Spleen (tissue), 11 donors: ENCODE data around the gene ATE1. TPM values are rescaled to one million over a fixed set of nuclear protein-coding genes. Genes with fewer than 3 reads are reported as not detected.

ENCODE experiments used
- DNase-seq: peaks from one replicate; pipeline ENCODE4 v3.0.0-alpha.2; 2020
- H3K27ac ChIP-seq, 8 donors: fragments of 200-600 bp; sonication (generic) in 7 of 8; 1 replicate in 4 of 8; 2 replicates in 4 of 8; pipeline versions ENCODE4 v1.5.0 to v1.8.0; 2016 to 2021; ENCODE audit warnings: inconsistent platforms in 4 of 8, mild to moderate bottlenecking in 4 of 8, moderate library complexity in 1 of 8
- H3K27me3 ChIP-seq, 7 donors: fragments of 200-600 bp; sonication (generic) in 6 of 7; replicated peaks in 1 of 7; 1 replicate in 4 of 7; 2 replicates in 3 of 7; pipeline versions ENCODE4 v1.5.0 to v1.8.0; 2016 to 2021; ENCODE audit warnings: inconsistent platforms in 3 of 7, mild to moderate bottlenecking in 1 of 7
- H3K36me3 ChIP-seq, 6 donors: fragments of 200-600 bp; sonication (generic) in 5 of 6; 1 replicate in 4 of 6; 2 replicates in 2 of 6; pipeline versions ENCODE4 v1.5.0 to v1.8.0; 2016 to 2021; ENCODE audit warnings: inconsistent platforms in 2 of 6
- H3K4me1 ChIP-seq, 6 donors: fragments of 200-600 bp; sonication (generic) in 5 of 6; 1 replicate in 3 of 6; 2 replicates in 3 of 6; pipeline versions ENCODE4 v1.5.0 to v1.8.0; 2016 to 2021; ENCODE audit warnings: inconsistent platforms in 3 of 6
- H3K4me3 ChIP-seq, 8 donors: fragments of 200-600 bp; sonication (generic) in 7 of 8; 1 replicate in 4 of 8; 2 replicates in 4 of 8; pipeline versions ENCODE4 v1.5.0 to v1.8.0; 2016 to 2021; ENCODE audit warnings: inconsistent platforms in 4 of 8, mild to moderate bottlenecking in 4 of 8, moderate library complexity in 2 of 8
- H3K9me3 ChIP-seq, 8 donors: fragments of 200-600 bp; sonication (generic) in 7 of 8; 1 replicate in 4 of 8; 2 replicates in 4 of 8; pipeline versions ENCODE4 v1.5.0 to v1.8.0; 2016 to 2021; ENCODE audit warnings: inconsistent platforms in 4 of 8
- POLR2A ChIP-seq, 3 donors: fragments of 450-650 bp; IDR thresholded peaks; one replicate each; pipeline ENCODE4 v1.5.1; 2017; ENCODE audit warnings: antibody characterized with exemption in 3 of 3, mild to moderate bottlenecking in 1 of 3
- POLR2AphosphoS5 ChIP-seq, 3 donors: sonication (generic); formaldehyde crosslinking; IDR thresholded peaks; one replicate each; pipeline ENCODE4 v1.5.1; 2017; ENCODE audit warnings: antibody characterized with exemption in 3 of 3
- WGBS, 5 donors: extraction: QIAGEN DNeasy Blood & Tissue Kit in 3 of 5; methylation state at CpG; one replicate each; pipeline versions ENCODE4 v1.1.5 to v1.1.7; 2013 to 2018; 5-methylcytosine and 5-hydroxymethylcytosine counted together
- intact Hi-C: fragments of 100-400 bp; cut with DNase I; formaldehyde crosslinking; loops from one replicate; pipeline ENCODE4 v1.15.0; 2023; ENCODE audit warnings: low total_unique reads
- polyA plus RNA-seq, 3 donors: library from polyadenylated mRNA; stranded (reverse); fragments of 200-250 nt; gene quantifications; one replicate each; pipeline ENCODE4 v1.2.1, GENCODE V29; 2013
- total RNA-seq, 7 donors: library from RNA; depleted of rRNA in 3 of 7; stranded (reverse); fragments of >200 nt in 3 of 7; fragmentation: NEBNext Ultra II Directional in 4 of 7; extraction: Animal tissue kit (Norgen Biotek cat#: 25700) in 4 of 7; gene quantifications; one replicate each; pipeline versions ENCODE4 v1.1.0 to v1.2.1, GENCODE V29; 2016 to 2021
- TF ChIP-seq, protein P1 (sequence below), 11 experiments: fragments of 200-600 bp in 7 of 11; fragments of 450-650 bp in 4 of 11; sonication (generic) in 4 of 11; IDR thresholded peaks in 8 of 11; conservative IDR thresholded peaks in 3 of 11; 1 replicate in 7 of 11; 2 replicates in 4 of 11; pipeline versions ENCODE4 v1.4.0 to v1.8.0; 2016 to 2021; ENCODE audit warnings: antibody characterized with exemption in 11 of 11, inconsistent platforms in 4 of 11, mild to moderate bottlenecking in 1 of 11
- donor health status: healthy with polysubstance abuse.
- donor health status: DM: no; HTN: no; CAD: no; lungs with moderate emphysema.
- donor health status: DM: no; HTN: no; CAD: no.
- donor health status: Bipolar disorder and iron deficiency.
- donor health status: healthy.
- donor health status: DM: no; HTN: no; CAD: no.
- donor health status: DM: yes; HTN: yes; CAD: no.

Gene ATE1
- total and polyA plus RNA-seq, 10 donors: 5.4 to 38.9 (median 29.9) TPM

DNA sequence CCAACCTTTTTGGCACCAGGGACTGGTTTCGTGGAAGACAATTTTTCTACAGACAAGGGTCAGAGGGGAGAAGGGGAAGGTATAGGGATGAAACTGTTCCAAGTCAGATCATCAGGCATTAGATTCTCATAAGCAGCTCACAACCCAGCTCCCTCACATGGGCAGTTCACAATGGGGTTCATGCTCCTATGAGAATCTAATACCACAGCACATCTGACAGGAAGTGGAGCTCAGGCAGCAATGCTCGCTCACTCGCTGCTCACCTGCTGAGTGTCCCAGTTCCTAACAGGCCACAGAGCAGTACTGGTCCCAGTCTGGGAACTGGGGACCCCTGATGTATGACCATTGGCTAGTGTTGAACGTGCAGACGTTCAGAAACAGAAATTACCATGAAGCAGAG is 63.7 kb downstream of the ATE1 start:
- intact Hi-C loops: no loop called here
- H3K4me1 ChIP-seq: no peaks in the 10 kb centered on the region
- TF ChIP-seq POLR2A (IDR thresholded peaks at IDR 0.05): no peak
- TF ChIP-seq, protein P1, sequence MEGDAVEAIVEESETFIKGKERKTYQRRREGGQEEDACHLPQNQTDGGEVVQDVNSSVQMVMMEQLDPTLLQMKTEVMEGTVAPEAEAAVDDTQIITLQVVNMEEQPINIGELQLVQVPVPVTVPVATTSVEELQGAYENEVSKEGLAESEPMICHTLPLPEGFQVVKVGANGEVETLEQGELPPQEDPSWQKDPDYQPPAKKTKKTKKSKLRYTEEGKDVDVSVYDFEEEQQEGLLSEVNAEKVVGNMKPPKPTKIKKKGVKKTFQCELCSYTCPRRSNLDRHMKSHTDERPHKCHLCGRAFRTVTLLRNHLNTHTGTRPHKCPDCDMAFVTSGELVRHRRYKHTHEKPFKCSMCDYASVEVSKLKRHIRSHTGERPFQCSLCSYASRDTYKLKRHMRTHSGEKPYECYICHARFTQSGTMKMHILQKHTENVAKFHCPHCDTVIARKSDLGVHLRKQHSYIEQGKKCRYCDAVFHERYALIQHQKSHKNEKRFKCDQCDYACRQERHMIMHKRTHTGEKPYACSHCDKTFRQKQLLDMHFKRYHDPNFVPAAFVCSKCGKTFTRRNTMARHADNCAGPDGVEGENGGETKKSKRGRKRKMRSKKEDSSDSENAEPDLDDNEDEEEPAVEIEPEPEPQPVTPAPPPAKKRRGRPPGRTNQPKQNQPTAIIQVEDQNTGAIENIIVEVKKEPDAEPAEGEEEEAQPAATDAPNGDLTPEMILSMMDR (IDR thresholded peaks at IDR 0.05 in 8 of 11, conservative IDR thresholded peaks at IDR 0.05 in 3 of 11): no peak
- TF ChIP-seq POLR2AphosphoS5 (IDR thresholded peaks at IDR 0.05): no peak
- 82 to 96% (median 90%) methylated on average over 5 of the region's 5 CpGs for WGBS, 5 donors
- H3K9me3 ChIP-seq: no peaks in the 10 kb centered on the region
- no peaks in the 10 kb centered on the region for H3K27me3 ChIP-seq
- peaks cover 0 to 63% (median 11%) of the 10 kb centered on the region in 6 donors for H3K36me3 ChIP-seq
- no peak overlapping the region for H3K4me3 ChIP-seq
- no peak overlapping the region for H3K27ac ChIP-seq
- no peak for DNase-seq

DNA sequence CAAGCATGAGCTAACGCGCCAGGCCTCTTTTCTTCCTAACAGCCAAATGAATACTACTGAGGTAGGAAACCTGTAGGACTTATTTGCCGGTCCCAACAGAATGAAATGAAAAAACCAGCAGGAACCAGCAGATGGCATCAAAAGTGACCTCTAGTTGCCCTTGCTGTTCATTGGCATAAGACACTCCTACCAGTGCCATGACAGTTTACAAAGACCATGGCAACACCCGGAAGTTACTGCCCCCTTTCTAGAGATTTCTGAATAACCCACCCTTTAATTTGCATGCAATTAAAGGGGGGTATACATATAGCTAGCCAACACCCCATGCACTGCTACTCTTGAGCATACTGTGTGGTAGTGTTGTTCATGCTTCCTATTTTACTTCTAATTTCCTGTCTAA is 65.2 kb downstream of the ATE1 start:
- H3K27me3 ChIP-seq: no peaks in the 10 kb centered on the region
- peaks cover 0 to 59% (median 6%) of the 10 kb centered on the region in 6 donors for H3K36me3 ChIP-seq
- intact Hi-C loops: no loop called here
- no peak overlapping the region for H3K27ac ChIP-seq
- 94 to 98% (median 96%) methylated on average over 4 of the region's 4 CpGs for WGBS, 5 donors
- no peak for DNase-seq
- no peak overlapping the region for H3K4me3 ChIP-seq
- no peaks in the 10 kb centered on the region for H3K4me1 ChIP-seq
- no peak for TF ChIP-seq POLR2A (IDR thresholded peaks at IDR 0.05)
- TF ChIP-seq, protein P1 (IDR thresholded peaks at IDR 0.05 in 8 of 11, conservative IDR thresholded peaks at IDR 0.05 in 3 of 11): no peak
- no peak for TF ChIP-seq POLR2AphosphoS5 (IDR thresholded peaks at IDR 0.05)
- H3K9me3 ChIP-seq: peaks cover 0 to 3% (median 0%) of the 10 kb centered on the region in 8 donors

DNA sequence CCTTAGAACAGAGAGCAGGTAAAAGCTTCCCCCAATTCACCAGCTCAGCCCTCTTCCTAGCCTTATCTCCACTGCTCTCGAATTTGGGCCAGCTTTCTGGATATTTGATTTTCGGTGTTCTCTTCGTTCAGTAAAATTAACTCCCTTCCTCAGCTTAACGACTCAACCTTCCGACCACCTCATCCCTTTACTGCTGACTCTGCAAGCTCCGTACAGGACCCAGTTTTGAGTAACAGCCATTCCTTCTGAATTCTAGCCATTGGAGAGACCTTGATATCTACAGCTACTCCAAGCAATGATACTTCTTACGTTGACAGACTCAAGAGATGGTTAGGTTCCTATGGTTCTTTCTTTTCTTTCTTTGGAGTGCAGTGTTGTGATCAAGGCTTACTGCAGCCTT is 65.8 kb downstream of the ATE1 start:
- WGBS, 5 donors: 96 to 98% (median 97%) methylated on average over 7 of the region's 7 CpGs
- intact Hi-C loops: no loop called here
- TF ChIP-seq POLR2AphosphoS5 (IDR thresholded peaks at IDR 0.05) (no peak), POLR2A (IDR thresholded peaks at IDR 0.05) (no peak)
- TF ChIP-seq, protein P1 (IDR thresholded peaks at IDR 0.05 in 8 of 11, conservative IDR thresholded peaks at IDR 0.05 in 3 of 11): no peak
- DNase-seq: no peak
- no peaks in the 10 kb centered on the region for H3K27me3 ChIP-seq
- no peak overlapping the region for H3K27ac ChIP-seq
- no peak overlapping the region for H3K4me3 ChIP-seq
- H3K36me3 ChIP-seq: peaks cover 0 to 59% (median 12%) of the 10 kb centered on the region in 6 donors
- H3K9me3 ChIP-seq: peaks cover 0 to 8% (median 0%) of the 10 kb centered on the region in 8 donors
- H3K4me1 ChIP-seq: no peaks in the 10 kb centered on the region

DNA sequence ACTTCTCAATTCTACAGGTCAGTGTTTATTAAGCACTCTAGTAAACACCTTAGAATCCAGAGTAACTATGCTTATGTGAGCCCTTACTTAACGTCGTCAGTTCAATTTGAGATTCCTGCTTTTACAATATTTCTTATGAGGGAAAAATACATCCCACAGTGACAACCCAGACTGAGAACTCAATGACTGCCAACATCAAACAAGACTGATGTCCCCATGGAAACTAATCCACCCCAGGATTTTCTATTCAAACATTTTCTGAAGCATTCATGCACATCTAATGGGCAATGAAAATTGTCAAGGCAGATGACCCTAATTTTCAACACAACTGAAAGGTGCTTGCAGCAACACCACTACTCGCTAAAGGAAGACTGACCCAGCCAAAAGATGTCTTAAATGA is 67.0 kb downstream of the ATE1 start:
- H3K4me1 ChIP-seq: no peaks in the 10 kb centered on the region
- WGBS, 5 donors: 78 to 89% (median 86%) methylated on average over 3 of the region's 3 CpGs

More for the DNA sequence above, 67.0 kb downstream of the ATE1 start:
- no peak for DNase-seq
- no peak for TF ChIP-seq POLR2AphosphoS5 (IDR thresholded peaks at IDR 0.05)
- no peak for TF ChIP-seq POLR2A (IDR thresholded peaks at IDR 0.05)
- TF ChIP-seq, protein P1 (IDR thresholded peaks at IDR 0.05 in 8 of 11, conservative IDR thresholded peaks at IDR 0.05 in 3 of 11): no peak
- Histone ChIP-seq H3K36me3 (peaks cover 0 to 60% (median 11%) of the 10 kb centered on the region in 6 donors), H3K27ac (no peak overlapping the region), H3K9me3 (peaks cover 0 to 8% (median 0%) of the 10 kb centered on the region in 8 donors), H3K4me3 (no peak overlapping the region), H3K27me3 (no peaks in the 10 kb centered on the region)
- intact Hi-C loops: no loop called here
